ENCODE data around the gene RENBP. TPM values are rescaled to one million over a fixed set of nuclear protein-coding genes. Genes with fewer than 3 reads are reported as not detected.
A peak's percentile ranks its signal among the peaks of the same experiment; 100 is the strongest.
"Not testable (repeated sequence)": the region's sequence is repeated elsewhere in the genome, so short reads cannot be mapped to it uniquely, and the experiment has no call there.

The RENBP gene
- total and polyA plus RNA-seq, 4 experiments from 2014 or later = 0.65 to 21.3 (median 17.2) TPM; not detected in 1

- Histone ChIP-seq H3K4me3 (ENCODE audit: low read length in 2 of 2) (no peak overlapping the region), H3K36me3 (ENCODE audit: insufficient read depth, low read length) (no peaks in the 10 kb centered on the region), H3K9me3 (ENCODE audit: control insufficient read depth in 1 of 2, low read length in 2 of 2) (no peaks in the 10 kb centered on the region), H3K4me1 (ENCODE audit: insufficient read depth, low read length) (peaks cover 44% of the 10 kb centered on the region), H3K27ac (ENCODE audit: low read depth, low read length) (no peak overlapping the region), H3K27me3 (ENCODE audit: insufficient read depth, low read length) (no peaks in the 10 kb centered on the region)
- POLR2A ChIA-PET (ENCODE audit: partially characterized antibody) = interaction anchor here (1.2 kb wide), 1 partner anchor 8 kb away, joined by 3 read pairs; no protein-coding TSS in a partner anchor
- no peaks in the 10 kb centered on the region for H3K27me3 Mint-ChIP-seq
- H3K9me3 Mint-ChIP-seq = peaks cover 0 to 2% (median 0%) of the 10 kb centered on the region in 8 donors
- H3K4me3 Mint-ChIP-seq = no peak overlapping the region
- CTCF ChIA-PET (ENCODE audit: partially characterized antibody) = interaction anchor here (1.4 kb wide), 1 partner anchor 18 kb away, joined by 3 read pairs; no protein-coding TSS in a partner anchor
- H3K27ac Mint-ChIP-seq = peak overlapping the region in 3 of 7 donors; percentile 46 to 75 (median 68)
- DNase-seq = no peak
- no peaks in the 10 kb centered on the region for H3K36me3 Mint-ChIP-seq
- H3K4me1 Mint-ChIP-seq = peaks cover 14 to 48% (median 26%) of the 10 kb centered on the region in 4 donors
- intact Hi-C loops (cut with micrococcal nuclease) = no loop called here
Observed at GRCh38 chrX:153988493-153988892, 44.0 kb upstream of the RENBP start.

GRCh38 chrX:153984351-153985178 is 40.1 kb upstream of the RENBP start:
- Histone ChIP-seq H3K36me3 (ENCODE audit: insufficient read depth, low read length) (no peaks in the 10 kb centered on the region), H3K27ac (ENCODE audit: low read depth, low read length) (peak overlapping the region; percentile 67), H3K27me3 (ENCODE audit: insufficient read depth, low read length) (no peaks in the 10 kb centered on the region), H3K4me3 (ENCODE audit: low read length in 2 of 2) (no peak overlapping the region), H3K9me3 (ENCODE audit: control insufficient read depth in 1 of 2, low read length in 2 of 2) (no peaks in the 10 kb centered on the region), H3K4me1 (ENCODE audit: insufficient read depth, low read length) (peaks cover 63% of the 10 kb centered on the region)
- Mint-ChIP-seq H3K9me3 (no peaks in the 10 kb centered on the region), H3K4me1 (peaks cover 25 to 76% (median 42%) of the 10 kb centered on the region in 4 donors), H3K27ac (peak overlapping the region; percentile 91 to 98 (median 96)), H3K27me3 (no peaks in the 10 kb centered on the region), H3K4me3 (peak overlapping the region; percentile 41 to 91 (median 66)), H3K36me3 (no peaks in the 10 kb centered on the region)
- intact Hi-C loops (cut with micrococcal nuclease) = loop anchor here (5.0 kb wide), 1 partner anchor 113 kb away; the partner anchor contains the start of gene MECP2
- CTCF ChIA-PET (ENCODE audit: partially characterized antibody) = interaction anchor here (1.2 kb wide), 1 partner anchor 21 kb away, joined by 3 read pairs; no protein-coding TSS in a partner anchor
- DNase-seq = peak in 4 of 5 donors; percentile 24 to 74 (median 41)
- POLR2A ChIA-PET (ENCODE audit: partially characterized antibody) = interaction anchor here (1.0 to 4.2 kb wide), 6 partner anchors 13 to 413 kb away, joined by 3 to 67 read pairs (median 4); partner anchors contain the start of genes HCFC1, IRAK1 and TMEM187

GRCh38 chrX:153983321-153983801 is 38.9 kb upstream of the RENBP start:
- CTCF ChIA-PET (ENCODE audit: partially characterized antibody) = no interaction called here
- DNase-seq = peak in 1 of 5 donors; percentile 43
- H3K27me3 ChIP-seq (ENCODE audit: insufficient read depth, low read length) = no peaks in the 10 kb centered on the region
- Mint-ChIP-seq H3K27ac (peak overlapping the region; percentile 90 to 97 (median 95)), H3K4me1 (peaks cover 22 to 71% (median 40%) of the 10 kb centered on the region in 4 donors), H3K27me3 (no peaks in the 10 kb centered on the region), H3K9me3 (no peaks in the 10 kb centered on the region), H3K36me3 (no peaks in the 10 kb centered on the region), H3K4me3 (peak overlapping the region in 6 of 8 donors; percentile 45 to 91 (median 58))
- intact Hi-C loops (cut with micrococcal nuclease) = loop anchor here (5.0 kb wide), 1 partner anchor 114 kb away; the partner anchor contains the start of gene MECP2
- no peaks in the 10 kb centered on the region for H3K9me3 ChIP-seq (ENCODE audit: control insufficient read depth in 1 of 2, low read length in 2 of 2)
- peaks cover 60% of the 10 kb centered on the region for H3K4me1 ChIP-seq (ENCODE audit: insufficient read depth, low read length)
- no peaks in the 10 kb centered on the region for H3K36me3 ChIP-seq (ENCODE audit: insufficient read depth, low read length)
- H3K27ac ChIP-seq (ENCODE audit: low read depth, low read length) = peak overlapping the region; percentile 52
- H3K4me3 ChIP-seq (ENCODE audit: low read length in 2 of 2) = no peak overlapping the region
- POLR2A ChIA-PET (ENCODE audit: partially characterized antibody) = interaction anchor here (0.9 to 5.8 kb wide), 4 partner anchors 12 to 36 kb away, joined by 4 to 129 read pairs (median 37); partner anchors contain the start of genes HCFC1, IRAK1 and TMEM187

- Mint-ChIP-seq H3K27me3 (no peaks in the 10 kb centered on the region), H3K36me3 (no peaks in the 10 kb centered on the region), H3K27ac (peak overlapping the region; percentile 90 to 97 (median 94)), H3K4me1 (peaks cover 22 to 67% (median 40%) of the 10 kb centered on the region in 4 donors), H3K9me3 (no peaks in the 10 kb centered on the region), H3K4me3 (peak overlapping the region; percentile 59 to 86 (median 74))
- Histone ChIP-seq H3K9me3 (ENCODE audit: control insufficient read depth in 1 of 2, low read length in 2 of 2) (no peaks in the 10 kb centered on the region), H3K36me3 (ENCODE audit: insufficient read depth, low read length) (no peaks in the 10 kb centered on the region), H3K27me3 (ENCODE audit: insufficient read depth, low read length) (no peaks in the 10 kb centered on the region), H3K4me3 (ENCODE audit: low read length in 2 of 2) (peak overlapping the region in 1 of 2 donors; percentile 19), H3K27ac (ENCODE audit: low read depth, low read length) (peak overlapping the region; percentile 52), H3K4me1 (ENCODE audit: insufficient read depth, low read length) (peaks cover 56% of the 10 kb centered on the region)
- CTCF ChIA-PET (ENCODE audit: partially characterized antibody) = interaction anchor here (0.6 to 1.1 kb wide), 4 partner anchors 11 to 34 kb away, joined by 3 to 6 read pairs (median 3); partner anchors contain the start of gene HCFC1
- peak; percentile 64 to 72 (median 68) for DNase-seq
- intact Hi-C loops (cut with micrococcal nuclease) = loop anchor here (1.0 to 5.0 kb wide), 2 partner anchors 10 to 115 kb away; partner anchors contain the start of genes MECP2 and TMEM187
- POLR2A ChIA-PET (ENCODE audit: partially characterized antibody) = interaction anchor here (0.9 to 5.8 kb wide), 12 partner anchors 8 to 566 kb away, joined by 3 to 129 read pairs (median 4); partner anchors contain the start of genes ARHGAP4, HCFC1, IKBKG and IRAK1
Observed at GRCh38 chrX:153981771-153982533, 37.5 kb upstream of the RENBP start.

GRCh38 chrX:153981231-153981630 is 36.8 kb upstream of the RENBP start:
- no peak for DNase-seq
- no peak overlapping the region for H3K4me3 ChIP-seq (ENCODE audit: low read length in 2 of 2)
- peaks cover 49% of the 10 kb centered on the region for H3K4me1 ChIP-seq (ENCODE audit: insufficient read depth, low read length)

GRCh38 chrX:153980394-153980793 is 36.0 kb upstream of the RENBP start:
- H3K27me3 Mint-ChIP-seq; H3K27me3 ChIP-seq (ENCODE audit: insufficient read depth, low read length); H3K36me3 Mint-ChIP-seq; H3K4me3 ChIP-seq (ENCODE audit: low read length in 2 of 2); H3K36me3 ChIP-seq (ENCODE audit: insufficient read depth, low read length); H3K9me3 ChIP-seq (ENCODE audit: control insufficient read depth in 1 of 2, low read length in 2 of 2); H3K9me3 Mint-ChIP-seq: not testable (repeated sequence)
- H3K27ac Mint-ChIP-seq = peak overlapping the region; percentile 93 to 97 (median 94)
- peak in 1 of 5 donors; percentile 56 for DNase-seq
- peaks cover 25 to 62% (median 42%) of the 10 kb centered on the region in 4 donors for H3K4me1 Mint-ChIP-seq
- intact Hi-C loops (cut with micrococcal nuclease) = loop anchor here (5.0 kb wide), 1 partner anchor 117 kb away; the partner anchor contains the start of gene MECP2
- ChIA-PET CTCF (ENCODE audit: partially characterized antibody) (interaction anchor here (1.1 to 1.5 kb wide), 3 partner anchors 12 to 392 kb away, joined by 3 to 5 read pairs (median 3); no protein-coding TSS in a partner anchor), POLR2A (ENCODE audit: partially characterized antibody) (interaction anchor here (1.0 to 5.8 kb wide), 10 partner anchors 8 to 567 kb away, joined by 3 to 129 read pairs (median 6); partner anchors contain the start of genes ARHGAP4, HCFC1, IKBKG and IRAK1)
- peak overlapping the region; percentile 52 for H3K27ac ChIP-seq (ENCODE audit: low read depth, low read length)
- H3K4me1 ChIP-seq (ENCODE audit: insufficient read depth, low read length) = peaks cover 47% of the 10 kb centered on the region
- H3K4me3 Mint-ChIP-seq = peak overlapping the region; percentile 64 to 87 (median 78)

More at GRCh38 chrX:153981231-153981630, 36.8 kb upstream of the RENBP start:
- peak overlapping the region; percentile 89 to 97 (median 94) for H3K27ac Mint-ChIP-seq
- no peaks in the 10 kb centered on the region for H3K36me3 Mint-ChIP-seq
- no peaks in the 10 kb centered on the region for H3K36me3 ChIP-seq (ENCODE audit: insufficient read depth, low read length)
- POLR2A ChIA-PET (ENCODE audit: partially characterized antibody) = interaction anchor here (1.0 to 5.8 kb wide), 13 partner anchors 9 to 566 kb away, joined by 3 to 129 read pairs (median 5); partner anchors contain the start of genes ARHGAP4, HCFC1, IKBKG and IRAK1
- peak overlapping the region; percentile 59 to 86 (median 74) for H3K4me3 Mint-ChIP-seq
- no peaks in the 10 kb centered on the region for H3K9me3 Mint-ChIP-seq
- intact Hi-C loops (cut with micrococcal nuclease) = loop anchor here (1.0 to 5.0 kb wide), 2 partner anchors 9 to 116 kb away; partner anchors contain the start of genes MECP2 and TMEM187
- no peaks in the 10 kb centered on the region for H3K27me3 ChIP-seq (ENCODE audit: insufficient read depth, low read length)
- H3K27ac ChIP-seq (ENCODE audit: low read depth, low read length) = peak overlapping the region; percentile 52
- no peaks in the 10 kb centered on the region for H3K9me3 ChIP-seq (ENCODE audit: control insufficient read depth in 1 of 2, low read length in 2 of 2)
- H3K4me1 Mint-ChIP-seq = peaks cover 22 to 63% (median 40%) of the 10 kb centered on the region in 4 donors
- no peaks in the 10 kb centered on the region for H3K27me3 Mint-ChIP-seq
- CTCF ChIA-PET (ENCODE audit: partially characterized antibody) = interaction anchor here (0.6 to 1.5 kb wide), 5 partner anchors 10 to 392 kb away, joined by 3 to 6 read pairs (median 3); partner anchors contain the start of gene HCFC1
